HepG2 (cell line): ENCODE data around the gene NUDT2. TPM values are rescaled to one million over a fixed set of nuclear protein-coding genes. Genes with fewer than 3 reads are reported as not detected.

ENCODE experiments used
- DR1 ChIP-seq: sonication (generic); formaldehyde crosslinking; IDR thresholded peaks from 2 replicates; pipeline ENCODE4 v1.8.0; 2021; ENCODE audit warnings: mild to moderate bottlenecking, missing genetic modification reagents, inconsistent platforms
- ESRRA ChIP-seq: sonication (generic); formaldehyde crosslinking; IDR thresholded peaks from 2 replicates; pipeline ENCODE4 v1.5.1; 2020; ENCODE audit warnings: mild to moderate bottlenecking, low read depth, missing genetic modification reagents
- GATAD1 ChIP-seq: IDR thresholded peaks from 2 replicates; pipeline ENCODE4 v1.6.1; 2016; ENCODE audit warnings: missing genetic modification reagents, missing compliant biosample characterization
- MEIS2 ChIP-seq: sonication (generic); formaldehyde crosslinking; IDR thresholded peaks from 2 replicates; pipeline ENCODE4 v1.9.0; 2021; ENCODE audit warnings: mild to moderate bottlenecking, missing genetic modification reagents
- MLX ChIP-seq: IDR thresholded peaks from 2 replicates; pipeline ENCODE4 v1.6.1; 2016
- MXD3 ChIP-seq: IDR thresholded peaks from 2 replicates; pipeline ENCODE4 v1.6.1; 2016; ENCODE audit warnings: mild to moderate bottlenecking, missing biosample characterization, missing genetic modification reagents
- NFKBIZ ChIP-seq: IDR thresholded peaks from 2 replicates; pipeline ENCODE4 v1.6.1; 2018; ENCODE audit warnings: missing genetic modification reagents, missing compliant biosample characterization
- PAX8 ChIP-seq: sonication (generic); formaldehyde crosslinking; IDR thresholded peaks from 2 replicates; pipeline ENCODE4 v1.8.0; 2022; ENCODE audit warnings: mild to moderate bottlenecking, missing genetic modification reagents, borderline replicate concordance
- POGK ChIP-seq: sonication (generic); formaldehyde crosslinking; conservative IDR thresholded peaks from 2 replicates; pipeline ENCODE4 v1.8.0; 2022; ENCODE audit warnings: mild to moderate bottlenecking, moderate library complexity, missing genetic modification reagents
- RNF2 ChIP-seq: fragments of 450-650 bp; conservative IDR thresholded peaks from 2 replicates; pipeline ENCODE4 v1.6.1; 2016; ENCODE audit warnings: low read depth
- RXRA ChIP-seq: sonication (generic); formaldehyde crosslinking; IDR thresholded peaks from 2 replicates; pipeline ENCODE4 v1.5.1; 2020; ENCODE audit warnings: missing genetic modification reagents
- SKI ChIP-seq: fragments of 450-650 bp; IDR thresholded peaks from one replicate; pipeline ENCODE4 v1.6.1; 2018; ENCODE audit warnings: mild to moderate bottlenecking; ENCODE audit not compliant: partially characterized antibody
- TERF1 ChIP-seq: sonication (generic); formaldehyde crosslinking; IDR thresholded peaks from 2 replicates; pipeline ENCODE4 v1.8.0; 2022; ENCODE audit warnings: mild to moderate bottlenecking, missing genetic modification reagents, moderate library complexity
- ZNF232 ChIP-seq: sonication (generic); formaldehyde crosslinking; IDR thresholded peaks from 2 replicates; pipeline ENCODE4 v1.4.0; 2020; ENCODE audit warnings: missing genetic modification reagents, borderline replicate concordance
- ZNF597 ChIP-seq: sonication (generic); formaldehyde crosslinking; IDR thresholded peaks from 2 replicates; pipeline ENCODE4 v1.5.0; 2020; ENCODE audit warnings: missing genetic modification reagents
- ZNF639 ChIP-seq: conservative IDR thresholded peaks from 2 replicates; pipeline ENCODE4 v1.6.1; 2018; ENCODE audit warnings: missing genetic modification reagents
- ZSCAN12 ChIP-seq: sonication (generic); formaldehyde crosslinking; IDR thresholded peaks from 2 replicates; pipeline ENCODE4 v1.9.0; 2021; ENCODE audit warnings: mild to moderate bottlenecking, missing genetic modification reagents
- ZSCAN25 ChIP-seq: sonication (generic); formaldehyde crosslinking; IDR thresholded peaks from 2 replicates; pipeline ENCODE4 v1.8.0; 2022; ENCODE audit warnings: mild to moderate bottlenecking, missing genetic modification reagents
- polyA plus RNA-seq, 8 experiments: library from polyadenylated mRNA; depleted of rRNA in 3 of 8; stranded (reverse) in 7 of 8; unstranded in 1 of 8; fragments of >200 nt; fragmentation: Illumina TruSeq in 4 of 8; extraction: Trizol in 4 of 8; gene quantifications; 2 replicates each; pipeline versions ENCODE4 v1.2.1 to v1.2.3, GENCODE V29; 2011 to 2016; ENCODE audit warnings: low read depth in 4 of 8, missing spikeins in 1 of 8, mixed read lengths in 1 of 8; ENCODE audit not compliant: insufficient read depth in 1 of 8
- total RNA-seq, 5 experiments: library from RNA; depleted of rRNA; stranded (reverse); fragments of >200 nt; fragmentation: Illumina TruSeq; extraction: Trizol; gene quantifications; 2 replicates each; pipeline ENCODE4 v1.2.3, GENCODE V29; 2016; ENCODE audit warnings: low read depth in 1 of 5

Gene NUDT2
- total and polyA plus RNA-seq, 2 of the 13 experiments (the other 11 are each of a cell fraction or from before 2014, with no cell fraction given): 19.9 to 24.6 TPM

- TF ChIP-seq MXD3 (CRISPR knock-in tag): 0 out of 2 replicates have a peak, but pooled peaks have one; percentile 38
- peak; percentile 13; the same call in 1 of the 2 replicates for TF ChIP-seq POGK
- no peak for TF ChIP-seq NFKBIZ (CRISPR knock-in tag)
- no peak for TF ChIP-seq ZNF232 (CRISPR knock-in tag)
- no peak for TF ChIP-seq ZSCAN25
- peak; percentile 20; the same call in 1 of the 2 replicates for TF ChIP-seq ZNF639 (CRISPR knock-in tag)
- TF ChIP-seq ESRRA (CRISPR knock-in tag): no peak
- TF ChIP-seq GATAD1: peak; percentile 84
- TF ChIP-seq RNF2: no peak
- TF ChIP-seq ZSCAN12: no peak
- TF ChIP-seq MLX (CRISPR knock-in tag): no peak
- no peak for TF ChIP-seq TERF1 (CRISPR knock-in tag)
- TF ChIP-seq MEIS2: no peak; the same call in 1 of the 2 replicates
- no peak for TF ChIP-seq ZNF597
- TF ChIP-seq DR1: peak; percentile 90
- no peak; the same call in 1 of the 2 replicates for TF ChIP-seq RXRA (CRISPR knock-in tag)
- no peak for TF ChIP-seq PAX8
- TF ChIP-seq SKI: peak; percentile 7
These were observed at the start of gene NUDT2, which contains the start of gene KIF24 (continued) for GRCh38 chr9:34328987-34329832.
